ENCODE measurements around the gene PIAS1.

DNA sequence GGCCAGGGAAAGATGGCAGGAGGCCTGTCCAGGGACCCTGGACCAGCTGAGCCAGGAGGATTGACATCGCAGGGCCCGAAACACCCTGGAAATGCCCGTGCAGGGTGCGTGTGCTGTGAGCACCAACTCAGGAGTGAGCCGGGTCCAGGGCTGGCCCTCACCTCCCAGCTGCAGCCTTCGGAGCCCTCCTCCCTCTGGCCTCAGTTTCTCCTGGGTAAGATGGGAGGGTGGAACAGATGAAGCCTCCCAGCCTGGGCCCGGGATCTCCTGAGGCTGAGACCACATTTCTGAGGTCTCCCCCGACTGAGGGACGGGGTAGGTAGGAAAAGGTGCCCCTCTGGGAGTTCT lies 156.3 kb downstream of the PIAS1 start:
- TF ChIP-seq YY1 (IDR thresholded peaks at IDR 0.05; ENCODE audit: insufficient read depth, insufficient read length) (no peak), SUZ12 (IDR thresholded peaks at IDR 0.05; ENCODE audit: extremely low read depth, insufficient read depth, insufficient read length) (no peak)
